Posterior vena cava (tissue), 2 donors: ENCODE data around the gene DSCAM. TPM values are rescaled to one million over a fixed set of nuclear protein-coding genes. Genes with fewer than 3 reads are reported as not detected.

ENCODE experiments used
- DNase-seq: peaks from one replicate; pipeline ENCODE4 v3.0.0-alpha.2; 2020; ENCODE audit warnings: low spot score
- intact Hi-C, 2 donors: fragments of 100-400 bp; cut with DNase I; formaldehyde crosslinking; loops; one replicate each; pipeline versions ENCODE4 v1.14.1 to v1.14.2; 2022 to 2023
- microRNA-seq, 2 donors: library from miRNA; unstranded; fragments of <30 nt; microRNA quantifications; one replicate each; pipeline ENCODE4 v1.2.0, GENCODE V29; 2020 to 2021; ENCODE audit warnings: borderline microRNAs expressed in 2 of 2
- total RNA-seq, 2 donors: library from RNA; stranded (reverse); fragmentation: NEBNext Ultra II Directional; extraction: Animal tissue kit (Norgen Biotek cat#: 25700); gene quantifications; one replicate each; pipeline ENCODE4 v1.2.1, GENCODE V29; 2021
- donor health status: DM: yes; HTN: yes; CAD: no.
- donor health status: DM: yes; HTN: yes; CAD: no.

Gene DSCAM
- total RNA-seq, 2 donors from 2014 or later = 0.05 to 0.09 TPM

DNA sequence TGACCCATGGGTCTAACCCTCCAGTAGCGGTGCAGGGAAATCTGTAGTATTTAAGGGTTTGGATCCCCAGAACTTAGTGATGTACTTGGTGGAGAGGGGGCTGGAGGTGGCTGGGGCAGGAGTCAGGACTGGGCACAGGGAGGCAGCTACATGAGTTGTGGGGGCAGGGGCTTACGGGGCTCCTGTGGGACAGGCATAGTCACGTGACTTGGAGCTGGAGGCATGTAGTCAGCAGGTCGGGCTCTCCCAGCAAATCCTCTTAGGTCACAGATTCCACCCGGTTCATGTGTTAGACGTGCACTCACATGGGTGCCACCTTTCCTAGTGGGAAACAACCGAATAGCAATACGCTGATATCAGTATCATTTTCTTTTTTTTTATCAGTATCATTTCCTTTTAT is 867.6 kb downstream of the DSCAM start:
- DNase-seq = no peak
- intact Hi-C loops = no loop called here

- DNase-seq = no peak
- intact Hi-C loops = no loop called here
These were observed 870.2 kb downstream of the DSCAM start for GRCh38 chr21:39976800-39977199.

GRCh38 chr21:39972976-39973770 is 873.8 kb downstream of the DSCAM start:
- DNase-seq = no peak
- intact Hi-C loops = no loop called here

DNA sequence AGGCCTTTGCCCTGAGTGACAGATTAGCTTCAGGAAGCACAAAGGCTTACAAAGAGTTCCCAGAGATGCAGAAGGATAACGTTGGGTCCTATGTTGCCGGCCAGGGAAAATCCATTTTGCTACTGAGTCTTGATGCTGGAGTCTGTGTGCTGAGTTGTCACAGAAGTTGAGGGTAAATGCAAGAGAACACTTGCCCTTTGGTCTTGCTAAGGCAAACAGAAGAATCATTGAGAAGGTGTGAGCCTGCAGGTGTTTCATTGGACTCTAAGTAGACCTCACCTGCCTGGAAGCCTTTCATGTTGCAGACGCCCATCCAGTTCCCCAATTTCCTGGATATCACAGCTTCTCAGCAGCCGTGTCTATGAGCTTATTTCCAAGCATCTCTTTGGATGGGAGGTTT is 874.5 kb downstream of the DSCAM start:
- no peak for DNase-seq
- intact Hi-C loops = no loop called here

DNA sequence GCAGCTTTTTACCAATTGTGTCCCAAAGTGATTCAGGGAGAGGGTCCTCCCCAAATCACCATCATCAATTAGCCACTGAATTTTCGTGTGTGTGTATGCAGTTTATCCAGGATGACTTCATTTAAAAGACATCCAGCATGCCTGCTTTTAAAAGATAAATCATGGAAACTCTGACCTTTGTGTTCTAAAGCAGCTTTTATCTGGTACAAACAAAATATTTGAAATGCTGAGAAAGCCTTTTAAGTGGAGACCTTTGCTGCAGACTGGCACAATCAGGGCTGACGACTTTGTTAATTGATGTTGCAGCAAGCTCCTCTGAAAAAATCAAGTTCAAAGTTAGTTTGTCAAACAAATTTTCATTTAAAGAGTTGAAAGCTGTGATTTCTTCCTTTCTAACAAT is 875.0 kb downstream of the DSCAM start:
- DNase-seq = no peak
- intact Hi-C loops = no loop called here

- intact Hi-C loops = no loop called here
- no peak for DNase-seq
These were observed 877.1 kb downstream of the DSCAM start for GRCh38 chr21:39969691-39970364.

- no peak for DNase-seq
- intact Hi-C loops = no loop called here
These were observed 878.9 kb downstream of the DSCAM start for GRCh38 chr21:39968010-39968409.

DNA sequence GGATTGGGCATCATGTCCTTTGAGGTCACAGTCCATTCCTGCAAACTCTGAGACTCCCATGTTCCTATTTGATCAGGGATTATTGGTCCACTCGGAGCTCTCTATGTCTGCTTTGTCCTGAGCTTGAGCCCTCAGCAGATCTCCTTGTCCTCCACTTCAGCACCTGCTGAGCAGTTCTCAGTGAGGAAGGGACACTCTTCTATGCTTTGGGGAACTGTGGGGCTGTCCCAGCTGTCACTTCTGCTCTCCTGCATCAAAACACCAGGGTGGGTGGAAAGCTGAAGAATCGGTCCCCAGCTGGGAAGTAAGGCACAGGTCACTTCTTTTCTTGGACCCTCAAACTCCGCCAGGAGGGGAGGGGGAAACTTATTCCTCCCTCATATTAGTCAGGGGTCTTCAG is 880.2 kb downstream of the DSCAM start:
- intact Hi-C loops = no loop called here
- DNase-seq = no peak

DNA sequence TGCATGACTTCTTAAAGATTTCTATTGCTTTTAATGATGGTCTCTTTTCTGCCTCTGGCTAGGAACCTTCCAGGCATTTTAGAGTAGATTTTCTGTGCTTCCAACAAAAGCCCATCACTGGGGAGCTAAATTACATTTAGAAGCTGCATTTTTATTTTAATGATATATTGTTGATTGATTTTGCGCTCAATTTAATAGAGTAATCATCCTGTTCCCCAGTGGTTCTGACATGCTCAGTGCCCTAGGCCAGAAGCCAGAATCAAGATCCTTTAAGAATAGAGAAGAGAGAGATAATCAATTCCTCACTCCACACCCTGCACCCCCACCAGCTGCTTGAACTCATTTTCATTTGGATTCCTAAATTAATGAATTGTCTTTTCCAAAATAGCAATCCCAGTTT is 881.9 kb downstream of the DSCAM start:
- DNase-seq = no peak
- intact Hi-C loops = no loop called here

DNA sequence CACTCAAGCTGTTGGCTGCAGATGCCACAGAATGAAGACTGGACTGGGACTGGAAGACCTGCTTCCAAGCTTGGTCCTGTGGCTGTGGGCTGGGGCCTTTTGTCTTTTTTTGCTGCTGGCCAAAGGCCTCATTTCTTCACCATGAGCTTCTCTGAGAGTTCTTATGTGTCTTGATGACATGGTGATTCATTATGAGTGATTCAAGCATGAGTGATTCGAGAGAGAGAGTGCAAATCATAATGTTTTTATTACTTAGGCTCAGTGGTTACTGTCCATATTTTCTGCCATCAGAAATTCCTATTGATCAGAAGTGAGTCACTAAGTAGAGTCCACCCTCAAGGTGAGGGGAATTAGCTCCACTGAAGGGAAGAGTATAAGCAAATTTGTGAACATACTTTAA is 885.7 kb downstream of the DSCAM start:
- DNase-seq = no peak
- intact Hi-C loops = no loop called here

Small RNAs within 50 kb of the gene (microRNA-seq; reads per million reads assigned to microRNA genes)
- gene MIR4760 = 0 reads per million in 2 donors
